AG04449 (cell line): ENCODE results near the gene PIAS1.

ENCODE experiments used
- CTCF ChIA-PET: fragments of 350-600 bp; formaldehyde crosslinking; extraction: SDS; loops from one replicate; lab custom pipeline; 2021; ENCODE audit warnings: antibody characterized with exemption; lab: Yijun Ruan, JAX
- POLR2A ChIA-PET: fragments of 400-600, 350-600 bp; formaldehyde crosslinking; extraction: SDS; loops from one replicate; lab custom pipeline; 2020; ENCODE audit warnings: antibody characterized with exemption, inconsistent platforms; lab: Yijun Ruan, JAX
- DNase-seq: peaks from one replicate; pipeline ENCODE4 v3.0.0-alpha.2; 2010; ENCODE audit warnings: low read depth, low spot score
- H3K4me3 ChIP-seq: 2 replicates; pipeline ENCODE4 v1.5.1; 2011; ENCODE audit warnings: low read depth, mild to moderate bottlenecking, control low read depth, low read length
- TF ChIP-seq, protein P1 (sequence below): IDR thresholded peaks from one replicate; pipeline ENCODE4 v1.5.1; 2011; ENCODE audit warnings: mild to moderate bottlenecking, moderate library complexity, low read length, control low read depth, inconsistent platforms; ENCODE audit not compliant: insufficient read depth; ENCODE audit errors: missing control alignments

The PIAS1 gene

DNA sequence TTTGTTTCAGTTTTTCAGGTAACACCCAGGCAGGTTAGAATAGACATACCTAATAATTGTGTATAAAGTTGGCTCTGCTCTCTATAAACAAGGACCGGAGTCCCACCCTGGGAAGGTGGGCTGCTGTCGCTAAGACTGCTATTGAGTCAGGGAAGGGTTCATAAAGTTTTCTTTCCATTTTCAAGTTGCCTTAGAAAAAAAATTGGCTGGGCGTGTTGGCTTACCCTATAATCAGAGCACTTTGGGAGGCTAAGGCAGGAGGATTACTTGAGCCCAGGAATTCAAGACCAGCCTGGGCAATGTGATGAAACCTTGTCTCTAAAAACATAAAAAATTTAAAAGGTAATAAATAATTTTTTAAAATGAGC is 11.3 kb upstream of the PIAS1 start:
- TF ChIP-seq, protein P1, sequence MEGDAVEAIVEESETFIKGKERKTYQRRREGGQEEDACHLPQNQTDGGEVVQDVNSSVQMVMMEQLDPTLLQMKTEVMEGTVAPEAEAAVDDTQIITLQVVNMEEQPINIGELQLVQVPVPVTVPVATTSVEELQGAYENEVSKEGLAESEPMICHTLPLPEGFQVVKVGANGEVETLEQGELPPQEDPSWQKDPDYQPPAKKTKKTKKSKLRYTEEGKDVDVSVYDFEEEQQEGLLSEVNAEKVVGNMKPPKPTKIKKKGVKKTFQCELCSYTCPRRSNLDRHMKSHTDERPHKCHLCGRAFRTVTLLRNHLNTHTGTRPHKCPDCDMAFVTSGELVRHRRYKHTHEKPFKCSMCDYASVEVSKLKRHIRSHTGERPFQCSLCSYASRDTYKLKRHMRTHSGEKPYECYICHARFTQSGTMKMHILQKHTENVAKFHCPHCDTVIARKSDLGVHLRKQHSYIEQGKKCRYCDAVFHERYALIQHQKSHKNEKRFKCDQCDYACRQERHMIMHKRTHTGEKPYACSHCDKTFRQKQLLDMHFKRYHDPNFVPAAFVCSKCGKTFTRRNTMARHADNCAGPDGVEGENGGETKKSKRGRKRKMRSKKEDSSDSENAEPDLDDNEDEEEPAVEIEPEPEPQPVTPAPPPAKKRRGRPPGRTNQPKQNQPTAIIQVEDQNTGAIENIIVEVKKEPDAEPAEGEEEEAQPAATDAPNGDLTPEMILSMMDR = no peak
- ChIA-PET CTCF (interaction anchor here (1.4 kb wide), 1 partner anchor 11 kb away, joined by 3 read pairs; the partner anchor contains the start of gene PIAS1), POLR2A (no interaction called here)
- H3K4me3 ChIP-seq = no peak overlapping the region
- DNase-seq = no peak

DNA sequence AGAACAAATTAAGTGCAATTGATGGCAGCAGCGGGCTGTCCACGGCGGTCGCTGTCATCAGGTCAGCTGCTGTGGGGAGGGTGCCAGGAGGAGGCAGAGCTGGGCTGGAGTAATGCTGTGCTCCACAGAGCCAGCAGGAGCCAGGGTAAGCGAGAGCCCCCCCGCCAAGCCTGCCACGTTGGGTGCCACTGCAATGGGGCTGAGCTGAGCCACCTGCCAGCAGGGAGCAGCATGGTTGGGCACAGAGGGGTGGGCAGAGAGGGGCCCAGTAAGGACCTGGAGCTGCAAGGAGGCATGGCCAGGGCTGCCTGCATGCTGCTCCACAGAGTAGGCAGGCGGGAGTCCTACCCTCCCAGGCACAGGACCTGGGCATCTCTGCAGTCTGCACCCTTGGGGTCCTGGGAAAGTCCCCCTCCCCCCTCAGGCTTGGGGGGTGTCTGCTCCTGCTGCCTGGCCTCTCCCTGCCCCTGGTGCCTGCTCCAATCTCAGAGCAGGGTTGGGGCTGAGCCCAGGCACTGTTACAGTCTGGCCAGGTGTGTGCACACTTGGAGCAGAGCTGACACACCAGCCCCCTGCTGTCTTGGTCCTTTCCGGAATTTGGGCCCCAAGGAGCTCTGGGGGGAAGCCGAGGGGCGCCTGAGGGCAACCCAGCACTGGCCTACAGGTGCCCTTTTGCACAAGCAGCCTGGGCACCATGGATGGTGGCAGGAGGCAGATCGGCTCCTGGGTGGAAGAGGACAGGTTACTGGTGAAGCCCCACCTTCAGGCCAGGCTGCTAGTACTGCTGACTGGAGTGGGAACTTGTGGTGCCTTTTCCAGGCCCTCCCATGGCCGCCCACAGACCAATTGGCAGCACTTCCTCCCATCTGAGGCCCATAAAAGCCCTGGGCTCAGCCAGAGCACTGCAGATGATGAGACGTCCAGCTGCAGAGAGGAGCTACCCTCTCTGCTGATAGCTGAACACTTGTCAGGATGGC is 8.5 kb upstream of the PIAS1 start:
- no peak overlapping the region for H3K4me3 ChIP-seq
- POLR2A ChIA-PET = no interaction called here
- TF ChIP-seq, protein P1 = no peak
- CTCF ChIA-PET = no interaction called here
- DNase-seq = no peak

DNA sequence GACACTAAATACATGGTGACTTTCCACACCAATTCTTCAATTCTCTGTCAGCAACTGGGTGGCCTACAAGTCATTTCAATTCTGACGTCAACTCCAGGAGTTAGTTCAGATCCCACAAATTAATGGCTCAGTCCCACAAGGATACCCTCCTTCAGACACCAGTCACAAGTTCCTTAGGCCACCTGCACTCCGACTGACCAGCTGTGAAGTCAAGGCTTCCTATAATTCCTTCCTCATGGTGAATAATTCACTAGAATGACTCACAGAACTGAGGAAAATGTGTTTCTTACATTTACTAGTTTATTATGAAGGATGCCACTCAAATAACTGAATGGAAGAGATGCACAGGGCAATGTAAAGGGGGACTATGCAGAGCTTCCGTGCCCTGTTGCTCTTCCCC is 6.3 kb upstream of the PIAS1 start:
- ChIA-PET CTCF (no interaction called here), POLR2A (no interaction called here)
- H3K4me3 ChIP-seq = no peak overlapping the region
- TF ChIP-seq, protein P1 = no peak
- no peak for DNase-seq

DNA sequence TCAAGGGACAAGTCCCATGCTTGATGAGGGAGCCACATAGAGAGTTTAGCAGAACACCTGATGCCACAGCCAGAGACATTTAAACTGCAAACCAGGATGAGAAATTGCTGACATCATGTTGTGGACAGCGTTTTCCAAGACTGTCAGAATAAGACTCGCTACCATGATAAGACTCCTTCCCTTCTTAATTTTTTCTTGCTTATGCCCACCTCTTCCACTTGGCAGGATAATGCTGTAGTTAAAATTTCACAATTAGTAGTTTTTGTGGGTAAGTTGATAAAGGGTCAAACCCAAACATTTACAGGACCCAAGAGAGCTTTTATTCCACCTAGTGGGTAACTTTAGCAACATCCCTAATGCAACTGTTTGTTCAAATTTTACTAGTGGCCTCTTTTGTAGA is 3.0 kb upstream of the PIAS1 start:
- DNase-seq = no peak
- ChIA-PET CTCF (no interaction called here), POLR2A (no interaction called here)
- TF ChIP-seq, protein P1 = no peak
- H3K4me3 ChIP-seq = no peak overlapping the region

DNA sequence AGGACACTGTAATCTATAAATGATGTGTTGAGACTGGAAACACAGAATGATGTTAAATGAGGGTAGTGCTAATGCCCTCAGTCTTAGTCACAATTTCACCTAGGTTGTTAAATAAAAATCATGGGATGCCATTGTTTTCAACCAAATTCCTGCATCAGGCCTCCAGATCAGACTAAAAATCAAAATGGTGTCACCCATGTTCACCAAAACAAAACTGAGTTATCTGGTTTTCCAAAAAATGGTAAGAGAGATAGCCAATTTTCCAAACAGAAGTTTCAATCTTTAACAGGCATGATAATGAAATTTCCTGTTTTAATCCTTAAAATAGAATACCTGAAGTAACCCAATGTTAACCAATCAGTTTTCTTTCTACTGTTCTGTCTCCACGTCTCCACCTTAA is 2.2 kb upstream of the PIAS1 start:
- TF ChIP-seq, protein P1 = no peak
- no peak for DNase-seq
- ChIA-PET POLR2A (no interaction called here), CTCF (no interaction called here)
- H3K4me3 ChIP-seq = no peak overlapping the region

DNA sequence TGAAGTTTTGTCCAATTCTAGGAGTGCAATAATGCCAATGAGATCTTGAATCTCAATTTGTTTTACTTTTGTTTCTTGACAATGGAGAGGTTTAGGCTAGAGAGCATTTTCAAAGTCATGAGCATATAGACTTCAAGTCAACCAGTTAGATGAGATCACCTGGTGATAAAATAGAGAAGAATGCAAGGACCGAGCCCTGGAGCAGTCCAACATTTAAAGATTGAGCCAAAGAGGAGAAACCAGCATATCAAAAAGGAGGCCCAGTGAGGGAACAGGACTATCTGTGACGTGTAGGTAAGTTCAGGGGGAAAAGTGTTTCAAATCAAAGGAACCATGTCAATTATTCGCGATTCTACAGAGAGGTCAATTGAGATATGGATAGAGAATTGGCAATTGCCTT is 1.7 kb upstream of the PIAS1 start:
- TF ChIP-seq, protein P1 = no peak
- POLR2A ChIA-PET = no interaction called here
- DNase-seq = no peak
- no peak overlapping the region for H3K4me3 ChIP-seq
- CTCF ChIA-PET = no interaction called here
